Sigmoid colon (tissue), 4 donors: ENCODE results near the gene SERPINB12.

ENCODE experiments used
- EP300 ChIP-seq, 4 donors: sonication (generic); formaldehyde crosslinking; IDR thresholded peaks; one replicate each; pipeline ENCODE4 v1.6.1; 2017; ENCODE audit warnings: antibody characterized with exemption in 4 of 4
- TF ChIP-seq, protein P1 (sequence below), 4 experiments: fragments of 450-650 bp in 3 of 4; fragments of 200-600 bp in 1 of 4; IDR thresholded peaks; one replicate each; pipeline ENCODE4 v1.5.1; 2016 to 2019; ENCODE audit warnings: antibody characterized with exemption in 4 of 4, mild to moderate bottlenecking in 3 of 4, moderate library complexity in 2 of 4

DNA sequence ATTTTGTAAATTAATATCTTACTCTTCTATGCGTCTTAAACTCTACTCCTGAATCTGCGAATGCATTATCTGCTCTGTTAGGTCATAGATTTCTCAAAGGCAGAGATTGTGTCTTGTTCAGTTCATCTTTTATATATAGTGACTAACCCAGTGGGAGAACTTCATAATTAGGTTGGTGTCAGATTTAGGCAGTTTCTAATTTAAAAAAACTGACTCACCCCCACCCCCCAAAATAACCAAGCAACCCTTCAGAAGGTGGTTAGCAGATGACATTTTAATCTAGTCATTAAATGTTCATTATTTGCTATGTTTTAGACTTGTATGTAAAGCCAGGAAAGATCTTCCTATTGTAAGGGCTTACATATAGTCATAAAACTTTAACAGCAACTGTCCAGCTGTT is 10.4 kb downstream of the SERPINB12 start:
- TF ChIP-seq, protein P1, sequence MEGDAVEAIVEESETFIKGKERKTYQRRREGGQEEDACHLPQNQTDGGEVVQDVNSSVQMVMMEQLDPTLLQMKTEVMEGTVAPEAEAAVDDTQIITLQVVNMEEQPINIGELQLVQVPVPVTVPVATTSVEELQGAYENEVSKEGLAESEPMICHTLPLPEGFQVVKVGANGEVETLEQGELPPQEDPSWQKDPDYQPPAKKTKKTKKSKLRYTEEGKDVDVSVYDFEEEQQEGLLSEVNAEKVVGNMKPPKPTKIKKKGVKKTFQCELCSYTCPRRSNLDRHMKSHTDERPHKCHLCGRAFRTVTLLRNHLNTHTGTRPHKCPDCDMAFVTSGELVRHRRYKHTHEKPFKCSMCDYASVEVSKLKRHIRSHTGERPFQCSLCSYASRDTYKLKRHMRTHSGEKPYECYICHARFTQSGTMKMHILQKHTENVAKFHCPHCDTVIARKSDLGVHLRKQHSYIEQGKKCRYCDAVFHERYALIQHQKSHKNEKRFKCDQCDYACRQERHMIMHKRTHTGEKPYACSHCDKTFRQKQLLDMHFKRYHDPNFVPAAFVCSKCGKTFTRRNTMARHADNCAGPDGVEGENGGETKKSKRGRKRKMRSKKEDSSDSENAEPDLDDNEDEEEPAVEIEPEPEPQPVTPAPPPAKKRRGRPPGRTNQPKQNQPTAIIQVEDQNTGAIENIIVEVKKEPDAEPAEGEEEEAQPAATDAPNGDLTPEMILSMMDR (IDR thresholded peaks at IDR 0.05): no peak
- no peak for TF ChIP-seq EP300 (IDR thresholded peaks at IDR 0.05)
